Heart left ventricle (tissue), 16 donors: ENCODE measurements around the gene CNGA3. TPM values are rescaled to one million over a fixed set of nuclear protein-coding genes. Genes with fewer than 3 reads are reported as not detected.

Source experiments
- ATAC-seq, 4 donors: fragments of 200-7000 bp; cut with Tn5 transposase; one replicate each; pipeline ENCODE4 v1.9.1; 2020 to 2022; ENCODE audit warnings: moderate library complexity in 4 of 4, mild to moderate bottlenecking in 3 of 4, moderate number of reproducible peaks in 1 of 4
- DNase-seq, 5 donors: peaks; one replicate each; pipeline ENCODE4 v3.0.0-alpha.2; 2020
- H3K27ac ChIP-seq, 12 donors: fragments of 200-600 bp; sonication (generic) in 4 of 12; one replicate each; pipeline versions ENCODE4 v1.5.0 to v1.8.0; 2016 to 2022; ENCODE audit warnings: mild to moderate bottlenecking in 2 of 12
- H3K27me3 ChIP-seq, 9 donors: fragments of 200-600 bp; sonication (generic) in 2 of 9; one replicate each; pipeline versions ENCODE4 v1.5.1 to v1.8.0; 2016 to 2022; ENCODE audit warnings: mild to moderate bottlenecking in 3 of 9
- H3K36me3 ChIP-seq, 9 donors: fragments of 200-600 bp; sonication (generic) in 2 of 9; one replicate each; pipeline versions ENCODE4 v1.5.0 to v1.8.0; 2018 to 2022; ENCODE audit warnings: mild to moderate bottlenecking in 2 of 9
- H3K4me1 ChIP-seq, 12 donors: fragments of 200-600 bp; sonication (generic) in 4 of 12; one replicate each; pipeline versions ENCODE4 v1.5.0 to v1.8.0; 2016 to 2022; ENCODE audit warnings: mild to moderate bottlenecking in 3 of 12
- H3K4me3 ChIP-seq, 12 donors: fragments of 200-600 bp; sonication (generic) in 4 of 12; one replicate each; pipeline versions ENCODE4 v1.5.0 to v1.8.0; 2017 to 2022; ENCODE audit warnings: mild to moderate bottlenecking in 9 of 12, moderate library complexity in 4 of 12
- H3K9me3 ChIP-seq, 12 donors: fragments of 200-600 bp; sonication (generic) in 4 of 12; one replicate each; pipeline versions ENCODE4 v1.5.0 to v1.8.0; 2016 to 2022; ENCODE audit warnings: mild to moderate bottlenecking in 1 of 12
- POLR2A ChIP-seq, 2 donors: fragments of 450-650 bp; IDR thresholded peaks; one replicate each; pipeline ENCODE4 v1.6.1; 2017; ENCODE audit warnings: antibody characterized with exemption in 2 of 2, mild to moderate bottlenecking in 2 of 2, moderate library complexity in 2 of 2
- WGBS, 4 donors: extraction: QIAGEN DNeasy Blood & Tissue Kit in 2 of 4; methylation state at CpG; one replicate each; pipeline versions ENCODE4 v1.1.5 to v1.1.7; 2013 to 2018; 5-methylcytosine and 5-hydroxymethylcytosine counted together
- intact Hi-C, 10 donors: fragments of 100-400 bp; cut with DNase I; formaldehyde crosslinking; loops; one replicate each; pipeline versions ENCODE4 v1.11.1 to v1.14.2; 2022
- polyA plus RNA-seq, 2 donors: library from polyadenylated mRNA; stranded (reverse); fragments of 200-250 nt; gene quantifications; one replicate each; pipeline ENCODE4 v1.2.3, GENCODE V29; 2013
- total RNA-seq, 9 donors: library from RNA; depleted of rRNA in 2 of 9; stranded (reverse); fragments of >200 nt in 2 of 9; fragmentation: NEBNext Ultra II Directional in 3 of 9; extraction: Animal tissue kit (Norgen Biotek cat#: 25700) in 3 of 9; gene quantifications; one replicate each; pipeline versions ENCODE4 v1.1.0 to v1.2.4, GENCODE V29; 2016 to 2023
- TF ChIP-seq, protein P1 (sequence below), 12 donors: fragments of 200-600 bp; sonication (generic) in 4 of 12; IDR thresholded peaks; one replicate each; pipeline versions ENCODE4 v1.5.0 to v1.8.0; 2018 to 2022; ENCODE audit warnings: antibody characterized with exemption in 12 of 12, mild to moderate bottlenecking in 5 of 12
- donor health status: ischemic (EF 13 %, LVEDD 7.1; RV severe dilation, severe dysfunction).
- donor health status: healthy with polysubstance abuse.
- donor health status: DM: no; HTN: yes; CAD: no.
- donor health status: DM: no; HTN: no; CAD: no.
- donor health status: ischemic (EF 25% LVEDD 6.9; RV normal size, moderate dysfunction).
- donor health status: ischemic (EF 25% LVEDD 5.7; RV mildly dilated, moderate dysfunction).
- donor health status: healthy.
- donor health status: DM: yes; HTN: yes; CAD: no.
- donor health status: ischemic (EF 35%, LVEDD 5.7; RV mildly dilated, moderate dysfunction).
- donor health status: nonischemic (EF 11% LVEDD 7.7; RV severe dilation, severe dysfunction).
- donor health status: DM: yes; HTN: yes; CAD: no.
- donor health status: PGD.
- donor health status: ischemic (EF 29% LVEDD 5.4; RV normal size, mild dysfunction).
- donor health status: nonischemic (EF 23%, LVEDD 6.1; RV moderate dilation, normal function).

Gene CNGA3
- total and polyA plus RNA-seq, 11 donors, result 0.43 TPM; not detected in 10

DNA sequence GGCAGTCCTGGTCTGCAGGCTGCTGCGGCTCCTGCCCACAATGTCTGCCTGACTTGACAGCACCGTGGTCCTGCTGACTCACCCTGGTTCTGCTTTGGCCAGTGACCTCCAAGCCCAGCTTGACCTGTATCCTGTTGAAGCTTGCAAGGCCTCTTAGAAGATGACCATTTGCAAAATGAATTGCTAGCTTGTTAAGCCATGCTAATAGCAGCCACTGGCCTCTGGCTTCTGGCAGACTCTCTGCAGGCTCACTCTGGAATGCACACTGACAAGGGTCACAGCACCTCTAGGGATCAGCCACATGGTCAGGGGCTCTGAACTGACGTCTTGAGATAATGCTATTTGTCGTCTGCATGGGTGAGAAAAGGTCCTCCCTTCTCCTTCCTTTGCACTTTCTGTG lies 25.9 kb downstream of the CNGA3 start:
- H3K4me1 ChIP-seq, result no peaks in the 10 kb centered on the region
- peaks cover 0 to 10% (median 0%) of the 10 kb centered on the region in 9 donors for H3K27me3 ChIP-seq
- peaks cover 0 to 10% (median 0%) of the 10 kb centered on the region in 12 donors for H3K9me3 ChIP-seq
- intact Hi-C loops, result no loop called here
- no peaks in the 10 kb centered on the region for H3K36me3 ChIP-seq
- TF ChIP-seq POLR2A (IDR thresholded peaks at IDR 0.05), result no peak
- TF ChIP-seq, protein P1, sequence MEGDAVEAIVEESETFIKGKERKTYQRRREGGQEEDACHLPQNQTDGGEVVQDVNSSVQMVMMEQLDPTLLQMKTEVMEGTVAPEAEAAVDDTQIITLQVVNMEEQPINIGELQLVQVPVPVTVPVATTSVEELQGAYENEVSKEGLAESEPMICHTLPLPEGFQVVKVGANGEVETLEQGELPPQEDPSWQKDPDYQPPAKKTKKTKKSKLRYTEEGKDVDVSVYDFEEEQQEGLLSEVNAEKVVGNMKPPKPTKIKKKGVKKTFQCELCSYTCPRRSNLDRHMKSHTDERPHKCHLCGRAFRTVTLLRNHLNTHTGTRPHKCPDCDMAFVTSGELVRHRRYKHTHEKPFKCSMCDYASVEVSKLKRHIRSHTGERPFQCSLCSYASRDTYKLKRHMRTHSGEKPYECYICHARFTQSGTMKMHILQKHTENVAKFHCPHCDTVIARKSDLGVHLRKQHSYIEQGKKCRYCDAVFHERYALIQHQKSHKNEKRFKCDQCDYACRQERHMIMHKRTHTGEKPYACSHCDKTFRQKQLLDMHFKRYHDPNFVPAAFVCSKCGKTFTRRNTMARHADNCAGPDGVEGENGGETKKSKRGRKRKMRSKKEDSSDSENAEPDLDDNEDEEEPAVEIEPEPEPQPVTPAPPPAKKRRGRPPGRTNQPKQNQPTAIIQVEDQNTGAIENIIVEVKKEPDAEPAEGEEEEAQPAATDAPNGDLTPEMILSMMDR (IDR thresholded peaks at IDR 0.05), result no peak
- no peak for ATAC-seq
- H3K4me3 ChIP-seq, result no peak overlapping the region
- no peak for DNase-seq
- H3K27ac ChIP-seq, result no peak overlapping the region
- 37 to 54% (median 49%) methylated on average over 2 to 4 of the region's 4 CpGs for WGBS, 4 donors

DNA sequence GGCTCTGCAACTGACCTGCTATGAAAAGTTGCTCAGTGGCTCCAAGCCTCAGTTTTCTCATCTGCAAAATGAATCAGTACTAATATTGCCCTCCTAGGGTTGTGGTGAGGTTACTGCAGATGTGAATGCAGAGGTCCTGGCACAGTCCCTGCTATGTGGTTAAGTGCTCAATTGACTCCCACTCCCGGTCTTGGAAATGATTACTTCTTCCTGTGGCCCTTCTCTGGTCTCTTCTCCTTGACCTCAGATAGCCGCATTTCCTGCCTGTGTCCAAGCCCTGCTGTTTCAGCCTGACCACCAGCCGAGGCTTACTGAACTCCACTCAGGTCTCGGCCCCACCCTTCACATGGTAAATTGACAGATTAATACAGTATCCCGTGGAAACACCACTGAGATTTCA lies 26.3 kb downstream of the CNGA3 start:
- intact Hi-C loops, result no loop called here
- Histone ChIP-seq H3K9me3 (peaks cover 0 to 10% (median 0%) of the 10 kb centered on the region in 12 donors), H3K4me3 (no peak overlapping the region), H3K27me3 (peaks cover 0 to 10% (median 0%) of the 10 kb centered on the region in 9 donors), H3K27ac (no peak overlapping the region), H3K4me1 (no peaks in the 10 kb centered on the region), H3K36me3 (no peaks in the 10 kb centered on the region)
- DNase-seq (no peak), ATAC-seq (no peak)
- 51 to 62% (median 57%) methylated on average over 5 of the region's 5 CpGs for WGBS, 4 donors
- TF ChIP-seq, protein P1 (IDR thresholded peaks at IDR 0.05), result no peak
- TF ChIP-seq POLR2A (IDR thresholded peaks at IDR 0.05), result no peak

DNA sequence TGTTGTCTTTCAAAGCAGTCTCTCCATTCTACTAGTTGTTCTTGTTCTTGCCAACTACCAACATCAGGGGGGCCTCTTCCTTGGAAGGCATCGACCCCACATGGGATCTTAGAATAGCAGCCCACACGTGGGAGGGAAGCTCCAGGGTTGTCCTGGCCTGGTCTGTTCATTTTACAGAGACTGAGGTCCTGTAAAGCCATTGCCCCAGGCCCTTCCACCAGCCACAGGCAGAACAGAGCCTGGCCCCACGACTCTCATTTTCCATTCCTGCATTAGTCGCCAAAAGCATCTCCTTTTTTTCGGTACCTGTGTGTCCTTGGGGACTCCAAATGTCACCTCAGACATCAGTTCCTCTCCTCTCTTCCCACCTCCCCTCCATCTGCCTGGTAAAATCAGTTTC lies 28.0 kb downstream of the CNGA3 start:
- 66 to 75% (median 69%) methylated on average over 5 of the region's 5 CpGs for WGBS, 4 donors
- DNase-seq (no peak), ATAC-seq (no peak)

DNA sequence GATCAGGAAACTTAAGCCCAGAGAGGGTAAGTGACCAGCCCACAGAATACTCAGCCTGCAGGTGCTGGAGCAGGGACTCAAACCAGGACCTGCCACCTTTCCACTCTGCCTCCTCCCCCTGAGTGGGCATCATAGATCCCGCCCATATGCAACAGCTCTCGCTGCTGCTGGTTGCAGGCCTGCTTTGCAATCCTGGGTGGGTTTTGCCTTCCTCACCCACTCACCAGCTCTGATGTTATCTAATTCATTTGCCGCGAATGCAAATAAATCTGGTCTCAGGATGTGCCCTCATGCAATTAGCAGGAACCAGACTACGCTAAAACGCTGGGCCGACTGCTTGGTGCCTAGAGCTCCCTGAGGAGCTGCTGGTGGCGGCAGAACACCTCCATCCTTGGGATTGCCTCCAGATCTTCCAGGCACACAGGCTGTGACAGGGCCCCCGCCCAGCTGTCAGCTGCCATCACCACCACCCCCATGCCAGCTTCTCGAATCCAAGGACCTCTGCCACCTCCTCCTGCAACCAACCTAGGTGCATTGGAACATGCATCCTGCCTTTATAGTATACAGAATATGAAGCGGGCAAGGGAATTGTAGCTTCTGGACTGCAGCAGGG lies 28.8 kb downstream of the CNGA3 start:
- Histone ChIP-seq H3K9me3 (no peaks in the 10 kb centered on the region), H3K36me3 (no peaks in the 10 kb centered on the region), H3K27me3 (peaks cover 0 to 7% (median 0%) of the 10 kb centered on the region in 9 donors), H3K27ac (no peak overlapping the region), H3K4me3 (no peak overlapping the region), H3K4me1 (peaks cover 0 to 18% (median 12%) of the 10 kb centered on the region in 12 donors)
- no peak for ATAC-seq
- TF ChIP-seq, protein P1 (IDR thresholded peaks at IDR 0.05), result no peak
- TF ChIP-seq POLR2A (IDR thresholded peaks at IDR 0.05), result no peak
- WGBS, 4 donors, result 80 to 85% (median 83%) methylated on average over 11 of the region's 11 CpGs
- no peak for DNase-seq
- intact Hi-C loops, result no loop called here

More for the DNA sequence above, 28.0 kb downstream of the CNGA3 start:
- TF ChIP-seq POLR2A (IDR thresholded peaks at IDR 0.05), result no peak
- TF ChIP-seq, protein P1 (IDR thresholded peaks at IDR 0.05), result no peak
- no peaks in the 10 kb centered on the region for H3K36me3 ChIP-seq
- peaks cover 0 to 7% (median 0%) of the 10 kb centered on the region in 9 donors for H3K27me3 ChIP-seq
- H3K4me1 ChIP-seq, result peaks cover 0 to 16% (median 11%) of the 10 kb centered on the region in 12 donors
- peaks cover 0 to under 1% (median 0%) of the 10 kb centered on the region in 12 donors for H3K9me3 ChIP-seq
- H3K4me3 ChIP-seq, result no peak overlapping the region
- H3K27ac ChIP-seq, result no peak overlapping the region
- intact Hi-C loops, result no loop called here
